ENCODE results near the gene SLC35F5. TPM values are rescaled to one million over a fixed set of nuclear protein-coding genes. Genes with fewer than 3 reads are reported as not detected.

The SLC35F5 gene
- total RNA-seq (10 to 100 TPM; 48.3 to 77.9 (median 62.7) TPM), polyA plus RNA-seq (10 to 100 TPM; 19.5 to 52.8 TPM)
- long read RNA-seq, donor 1, full-length matches to known transcripts = 22 of 34 reads
- long read RNA-seq, donor 1, partial matches to known transcripts = 2 of 34 reads
- long read RNA-seq, donor 1, other reads (novel, unspliced or antisense) = 10 of 34 reads
- long read RNA-seq, donor 2, full-length matches to known transcripts = 9 of 9 reads
- long read RNA-seq, donor 2, partial matches to known transcripts = 0 of 9 reads
- long read RNA-seq, donor 2, other reads (novel, unspliced or antisense) = 0 of 9 reads
- long read RNA-seq, donor 3, full-length matches to known transcripts = 29 of 41 reads
- long read RNA-seq, donor 3, partial matches to known transcripts = 1 of 41 reads
- long read RNA-seq, donor 3, other reads (novel, unspliced or antisense) = 11 of 41 reads

- DNase-seq = peak; percentile 88 to 97 (median 94)
- intact Hi-C loops (cut with DNase I) = loop anchor here in 2 of 4 donors (2.0 kb wide), 2 partner anchors 132 to 134 kb away; partner anchors contain the start of gene ACTR3 (in 1 of the 2)
These were observed at the start of gene SLC35F5 for GRCh38 chr2:113756355-113757137. Gene SLC35F5, minus strand, starts transcription at chr2:113756642. Its CDS starts 233 bp downstream, at chr2:113756409.

GRCh38 chr2:113799375-113799774 lies 42.9 kb upstream of the SLC35F5 start:
- no peak for DNase-seq
- H3K27me3 ChIP-seq = no peaks in the 10 kb centered on the region
- no peaks in the 10 kb centered on the region for H3K36me3 ChIP-seq
- no peak overlapping the region for H3K27ac ChIP-seq
- WGBS, 3 donors = 69 to 83% (median 74%) methylated on average over 4 of the region's 4 CpGs
- TF ChIP-seq CTCF (IDR thresholded peaks at IDR 0.05) (no peak), EP300 (IDR thresholded peaks at IDR 0.05) (no peak), POLR2A (IDR thresholded peaks at IDR 0.05) (no peak)
- no peak overlapping the region for H3K4me3 ChIP-seq
- intact Hi-C loops (cut with DNase I) = no loop called here
- no peaks in the 10 kb centered on the region for H3K9me3 ChIP-seq
- no peaks in the 10 kb centered on the region for H3K4me1 ChIP-seq (ENCODE audit: insufficient read depth)

More at GRCh38 chr2:113756355-113757137, at the start of gene SLC35F5:
- no peaks in the 10 kb centered on the region for H3K36me3 ChIP-seq
- H3K27ac ChIP-seq = peak within 1 kb of the TSS; percentile 59 to 88
- peaks cover 3% of the 10 kb centered on the region for H3K4me1 ChIP-seq (ENCODE audit: insufficient read depth)
- H3K27me3 ChIP-seq = no peaks in the 10 kb centered on the region
- no peaks in the 10 kb centered on the region for H3K9me3 ChIP-seq
- 0 to 1% (median 1%) methylated on average over 75 to 76 of the region's 76 CpGs for WGBS, 3 donors
- peak within 1 kb of the TSS; percentile 96 for H3K4me3 ChIP-seq
- TF ChIP-seq CTCF (IDR thresholded peaks at IDR 0.05) (peak in 1 of 3 donors; percentile 18), EP300 (IDR thresholded peaks at IDR 0.05) (no peak), POLR2A (IDR thresholded peaks at IDR 0.05) (peak; percentile 88)

GRCh38 chr2:113797237-113797636 lies 40.8 kb upstream of the SLC35F5 start:
- no peak for DNase-seq
- no peaks in the 10 kb centered on the region for H3K36me3 ChIP-seq
- no peaks in the 10 kb centered on the region for H3K27me3 ChIP-seq
- no peak overlapping the region for H3K4me3 ChIP-seq
- TF ChIP-seq POLR2A (IDR thresholded peaks at IDR 0.05) = no peak
- TF ChIP-seq EP300 (IDR thresholded peaks at IDR 0.05) = no peak
- TF ChIP-seq CTCF (IDR thresholded peaks at IDR 0.05) = no peak
- H3K27ac ChIP-seq = no peak overlapping the region
- H3K4me1 ChIP-seq (ENCODE audit: insufficient read depth) = no peaks in the 10 kb centered on the region
- H3K9me3 ChIP-seq = no peaks in the 10 kb centered on the region
- intact Hi-C loops (cut with DNase I) = no loop called here
- 49 to 59% (median 57%) methylated on average over 2 of the region's 2 CpGs for WGBS, 3 donors

- H3K9me3 ChIP-seq = no peaks in the 10 kb centered on the region
- WGBS, 3 donors = 77 to 81% (median 78%) methylated on average over 6 of the region's 6 CpGs
- H3K36me3 ChIP-seq = no peaks in the 10 kb centered on the region
- DNase-seq = no peak
- intact Hi-C loops (cut with DNase I) = no loop called here
- no peaks in the 10 kb centered on the region for H3K27me3 ChIP-seq
- H3K4me1 ChIP-seq (ENCODE audit: insufficient read depth) = no peaks in the 10 kb centered on the region
- no peak overlapping the region for H3K4me3 ChIP-seq
- H3K27ac ChIP-seq = no peak overlapping the region
- no peak for TF ChIP-seq EP300 (IDR thresholded peaks at IDR 0.05)
- no peak for TF ChIP-seq CTCF (IDR thresholded peaks at IDR 0.05)
- no peak for TF ChIP-seq POLR2A (IDR thresholded peaks at IDR 0.05)
These were observed 40.2 kb upstream of the SLC35F5 start for GRCh38 chr2:113796592-113797175.
